GM12873 (cell line): ENCODE data around the gene ACO2.

Source experiments
- CTCF ChIP-seq: IDR thresholded peaks from 2 replicates; pipeline ENCODE4 v1.5.1; 2012; ENCODE audit warnings: low read depth, mild to moderate bottlenecking, moderate library complexity, low read length, control low read depth; ENCODE audit not compliant: insufficient read depth; ENCODE audit errors: missing control alignments

The ACO2 gene

GRCh38 chr22:41538583-41538982 lies 69.7 kb downstream of the ACO2 start:
- TF ChIP-seq CTCF, result no peak

- no peak for TF ChIP-seq CTCF
Measured at GRCh38 chr22:41539146-41540005, 70.5 kb downstream of the ACO2 start.

- TF ChIP-seq CTCF, result no peak
Measured at GRCh38 chr22:41540006-41540315, 71.0 kb downstream of the ACO2 start.

- TF ChIP-seq CTCF, result no peak
Measured at GRCh38 chr22:41540365-41540764, 71.4 kb downstream of the ACO2 start.

GRCh38 chr22:41541484-41541883 lies 72.6 kb downstream of the ACO2 start:
- TF ChIP-seq CTCF, result no peak

GRCh38 chr22:41542224-41542623 lies 73.3 kb downstream of the ACO2 start:
- TF ChIP-seq CTCF, result no peak

- TF ChIP-seq CTCF, result peak; percentile 67
Measured at GRCh38 chr22:41543854-41544670, 75.1 kb downstream of the ACO2 start, which contains the start of gene POLR3H. TSS of gene POLR3H (minus strand) at chr22:41544470. CDS start at chr22:41544101, 369 bp downstream.
